Glutamatergic neuron (in vitro differentiated cells): Measurements from ENCODE around the gene CHTF18. TPM values are rescaled to one million over a fixed set of nuclear protein-coding genes. Genes with fewer than 3 reads are reported as not detected.

Experiments used
- DNase-seq: peaks from one replicate; pipeline ENCODE4 v3.0.0; 2022
- H3K27ac Mint-ChIP-seq: one replicate; pipeline ENCODE4 v1.8.0; 2020; ENCODE audit warnings: mild to moderate bottlenecking, mixed read lengths, inconsistent platforms; ENCODE audit not compliant: unreplicated experiment
- H3K27me3 Mint-ChIP-seq: one replicate; pipeline ENCODE4 v1.8.0; 2020; ENCODE audit warnings: mild to moderate bottlenecking, moderate library complexity, mixed read lengths, inconsistent platforms; ENCODE audit not compliant: unreplicated experiment
- H3K36me3 Mint-ChIP-seq: one replicate; pipeline ENCODE4 v1.8.0; 2020; ENCODE audit warnings: mild to moderate bottlenecking, mixed read lengths, inconsistent platforms; ENCODE audit not compliant: unreplicated experiment
- H3K4me1 Mint-ChIP-seq: one replicate; pipeline ENCODE4 v1.8.0; 2020; ENCODE audit warnings: mild to moderate bottlenecking, low read depth, mixed read lengths, inconsistent platforms; ENCODE audit not compliant: unreplicated experiment
- H3K4me3 Mint-ChIP-seq: one replicate; pipeline ENCODE4 v1.8.0; 2020; ENCODE audit warnings: mild to moderate bottlenecking, mixed read lengths, inconsistent platforms; ENCODE audit not compliant: unreplicated experiment
- H3K9me3 Mint-ChIP-seq: one replicate; pipeline ENCODE4 v1.8.0; 2020; ENCODE audit warnings: mild to moderate bottlenecking, moderate library complexity, mixed read lengths, inconsistent platforms; ENCODE audit not compliant: unreplicated experiment
- total RNA-seq: library from RNA; stranded (reverse); fragmentation: NEBNext Ultra II Directional; extraction: Animal tissue kit (Norgen Biotek cat#: 25700); gene quantifications from one replicate; pipeline ENCODE4 v1.2.1, GENCODE V29; 2021; ENCODE audit not compliant: unreplicated experiment
- TF ChIP-seq, protein P1 (sequence below): fragments of 200-600 bp; sonication (generic); IDR thresholded peaks from one replicate; pipeline ENCODE4 v1.5.0; 2021; ENCODE audit not compliant: partially characterized antibody, unreplicated experiment

Gene CHTF18
- total RNA-seq, 1 donor from 2014 or later: 49.2 TPM

GRCh38 chr16:825341-826061 lies 37.1 kb downstream of the CHTF18 start:
- DNase-seq: no peak
- Mint-ChIP-seq H3K36me3 (no peaks in the 10 kb centered on the region), H3K9me3 (peaks cover 11% of the 10 kb centered on the region), H3K27ac (peak overlapping the region; percentile 41), H3K4me3 (peak overlapping the region; percentile 35), H3K27me3 (peaks cover 4% of the 10 kb centered on the region), H3K4me1 (peaks cover 4% of the 10 kb centered on the region)
- TF ChIP-seq, protein P1, sequence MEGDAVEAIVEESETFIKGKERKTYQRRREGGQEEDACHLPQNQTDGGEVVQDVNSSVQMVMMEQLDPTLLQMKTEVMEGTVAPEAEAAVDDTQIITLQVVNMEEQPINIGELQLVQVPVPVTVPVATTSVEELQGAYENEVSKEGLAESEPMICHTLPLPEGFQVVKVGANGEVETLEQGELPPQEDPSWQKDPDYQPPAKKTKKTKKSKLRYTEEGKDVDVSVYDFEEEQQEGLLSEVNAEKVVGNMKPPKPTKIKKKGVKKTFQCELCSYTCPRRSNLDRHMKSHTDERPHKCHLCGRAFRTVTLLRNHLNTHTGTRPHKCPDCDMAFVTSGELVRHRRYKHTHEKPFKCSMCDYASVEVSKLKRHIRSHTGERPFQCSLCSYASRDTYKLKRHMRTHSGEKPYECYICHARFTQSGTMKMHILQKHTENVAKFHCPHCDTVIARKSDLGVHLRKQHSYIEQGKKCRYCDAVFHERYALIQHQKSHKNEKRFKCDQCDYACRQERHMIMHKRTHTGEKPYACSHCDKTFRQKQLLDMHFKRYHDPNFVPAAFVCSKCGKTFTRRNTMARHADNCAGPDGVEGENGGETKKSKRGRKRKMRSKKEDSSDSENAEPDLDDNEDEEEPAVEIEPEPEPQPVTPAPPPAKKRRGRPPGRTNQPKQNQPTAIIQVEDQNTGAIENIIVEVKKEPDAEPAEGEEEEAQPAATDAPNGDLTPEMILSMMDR: no peak

DNA sequence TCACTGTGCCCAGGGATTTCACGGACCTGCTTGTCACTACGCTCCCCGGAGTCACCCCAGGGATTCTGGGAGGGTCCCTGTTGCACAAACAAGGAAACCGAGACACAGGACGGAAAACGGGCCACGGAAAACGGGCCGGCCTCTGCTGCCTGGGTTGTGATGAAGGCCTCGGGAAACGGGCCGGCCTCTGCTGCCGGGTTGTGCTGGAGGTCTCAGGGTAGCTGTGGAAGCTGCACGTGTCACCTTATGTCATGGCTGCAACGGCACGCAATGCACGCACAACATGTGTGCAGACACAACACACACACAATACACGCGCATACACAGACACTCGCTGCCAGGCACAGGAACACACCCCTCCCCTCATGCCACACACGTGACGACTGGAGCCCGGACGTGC lies 39.1 kb downstream of the CHTF18 start:
- TF ChIP-seq, protein P1: no peak
- Mint-ChIP-seq H3K36me3 (no peaks in the 10 kb centered on the region), H3K4me1 (peaks cover 4% of the 10 kb centered on the region), H3K27me3 (peaks cover 2% of the 10 kb centered on the region), H3K4me3 (no peak overlapping the region), H3K9me3 (peaks cover 11% of the 10 kb centered on the region), H3K27ac (no peak overlapping the region)
- no peak for DNase-seq

DNA sequence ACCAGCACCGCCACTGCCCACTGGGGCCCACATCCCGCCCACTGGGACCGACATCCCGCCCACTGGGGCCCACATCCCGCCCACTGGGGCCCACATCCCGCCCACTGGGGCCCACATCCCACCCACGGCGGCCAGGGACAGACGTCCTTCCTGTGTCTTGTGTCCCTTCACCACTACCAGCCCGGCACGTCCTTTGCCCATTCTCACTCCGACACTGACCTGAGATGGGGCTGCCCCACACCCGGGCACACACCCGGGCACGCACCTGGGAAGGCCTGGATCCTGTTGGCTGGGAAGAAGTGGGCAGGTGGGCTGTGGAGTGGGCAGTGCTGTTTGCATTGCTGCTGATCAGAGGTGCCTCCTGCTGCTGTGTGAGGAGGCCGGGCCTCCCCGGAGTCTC lies 40.5 kb downstream of the CHTF18 start:
- Mint-ChIP-seq H3K36me3 (no peaks in the 10 kb centered on the region), H3K27me3 (peaks cover 4% of the 10 kb centered on the region), H3K4me3 (no peak overlapping the region), H3K9me3 (peaks cover 7% of the 10 kb centered on the region), H3K27ac (no peak overlapping the region), H3K4me1 (peaks cover 4% of the 10 kb centered on the region)
- TF ChIP-seq, protein P1: no peak
- DNase-seq: no peak

DNA sequence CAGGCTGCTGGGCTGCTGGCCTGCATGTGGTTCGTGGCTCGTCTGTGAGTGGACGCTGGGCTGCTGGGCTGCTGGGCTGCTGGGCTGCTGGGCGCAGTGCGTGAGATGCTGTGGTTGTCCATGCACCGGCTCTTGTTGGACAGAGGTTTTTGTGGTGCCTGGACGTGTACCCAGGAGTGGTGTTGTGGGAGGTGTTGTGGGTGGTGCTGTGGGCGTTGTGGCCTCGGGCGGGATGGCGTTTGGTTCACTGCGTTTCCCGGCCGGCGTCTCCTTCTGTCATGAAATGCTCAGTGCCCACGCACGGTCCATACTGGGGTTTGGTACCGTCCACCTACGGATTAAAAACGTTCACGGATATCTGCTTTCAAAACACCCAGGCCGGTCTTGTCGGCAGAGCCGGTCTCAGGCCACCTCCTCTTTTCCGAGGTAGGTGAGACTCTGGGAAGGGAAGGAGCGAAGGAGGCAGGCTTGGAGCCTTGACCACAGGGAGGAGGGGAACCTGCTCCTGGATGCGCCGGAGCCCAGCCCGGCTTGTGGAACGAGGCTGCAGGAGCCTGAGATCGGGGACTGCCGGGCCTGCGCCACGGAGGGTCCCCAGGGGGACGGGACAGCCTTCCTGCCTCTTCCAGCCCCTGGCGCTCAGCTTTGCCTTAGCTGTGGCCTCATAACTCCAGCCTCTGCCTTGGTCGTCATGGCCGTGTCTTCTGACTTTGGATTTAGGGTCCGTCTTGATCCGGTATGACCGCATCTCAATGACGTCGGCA lies 41.9 kb downstream of the CHTF18 start:
- H3K9me3 Mint-ChIP-seq: peaks cover 10% of the 10 kb centered on the region
- DNase-seq: no peak
- H3K27me3 Mint-ChIP-seq: peaks cover 4% of the 10 kb centered on the region
- TF ChIP-seq, protein P1: no peak
- H3K4me1 Mint-ChIP-seq: peaks cover 4% of the 10 kb centered on the region
- H3K4me3 Mint-ChIP-seq: no peak overlapping the region
- H3K36me3 Mint-ChIP-seq: peaks cover 5% of the 10 kb centered on the region
- no peak overlapping the region for H3K27ac Mint-ChIP-seq
